GM12878 (cell line): ENCODE measurements around the gene EDNRA. TPM values are rescaled to one million over a fixed set of nuclear protein-coding genes. Genes with fewer than 3 reads are reported as not detected.
"Not testable (repeated sequence)": the region's sequence is repeated elsewhere in the genome, so short reads cannot be mapped to it uniquely, and the experiment has no call there.

Experiments
- ATAC-seq: fragments of 200-7000 bp; cut with Tn5 transposase; 3 replicates; pipeline ENCODE4 v1.9.1; 2020; ENCODE audit warnings: mild to moderate bottlenecking, moderate library complexity
- Bru-seq: library from RNA; stranded (reverse); fragments of 400-500 nt; gene quantifications from one replicate; lab custom pipeline; 2021; lab: Mats Ljungman, UMichigan
- BruChase-seq, 2 experiments: library from RNA; stranded (reverse); fragments of 400-500 nt; gene quantifications; one replicate each; lab custom pipeline; 2021; lab: Mats Ljungman, UMichigan
- BruUV-seq: library from RNA; stranded (reverse); fragments of 400-500 nt; replicated peaks from 2 replicates; lab custom pipeline; 2021; lab: Mats Ljungman, UMichigan
- CTCF ChIA-PET: fragments of 300-600 bp; sonication (Branson Sonifier 250); formaldehyde crosslinking; extraction: SDS; loops from one replicate; lab custom pipeline; 2021; ENCODE audit warnings: inconsistent platforms; lab: Yijun Ruan, JAX
- POLR2A ChIA-PET: fragments of 350-600 bp; formaldehyde crosslinking; extraction: SDS; loops from one replicate; lab custom pipeline; 2021; ENCODE audit warnings: inconsistent platforms; lab: Charles Lee
- RAD21 ChIA-PET: fragments of 300-600 bp; sonication (Branson Sonifier 250); formaldehyde crosslinking; loops from one replicate; lab custom pipeline; 2023; ENCODE audit warnings: antibody characterized with exemption; ENCODE audit not compliant: unreplicated experiment; lab: Charles Lee
- SMC1A ChIA-PET: fragments of 300-600 bp; sonication (Branson Sonifier 250); formaldehyde crosslinking; loops from one replicate; lab custom pipeline; 2023; ENCODE audit not compliant: unreplicated experiment, uncharacterized antibody; lab: Charles Lee
- DNase-seq: peaks from one replicate; pipeline ENCODE4 v3.0.0-alpha.2; 2011; ENCODE audit warnings: low read depth, low spot score
- FAIRE-seq: peaks from 3 replicates; lab custom pipeline; 2011; peaks lifted over from hg19 to GRCh38; lab: Jason Lieb, UNC
- H2AFZ ChIP-seq: 2 replicates; pipeline ENCODE4 v1.6.0; 2011; ENCODE audit warnings: low read depth, low read length, control low read depth; ENCODE audit not compliant: control insufficient read depth
- H3K27ac ChIP-seq: 2 replicates; pipeline ENCODE4 v1.5.1; 2011; ENCODE audit warnings: control low read depth; ENCODE audit not compliant: control insufficient read depth, insufficient read depth
- H3K27me3 ChIP-seq, 2 experiments: replicated peaks in 1 of 2; 2 replicates each; pipeline versions ENCODE4 v1.6.0 to v1.6.1; 2011; ENCODE audit warnings: low read length in 1 of 2; ENCODE audit not compliant: control insufficient read depth in 2 of 2, insufficient read depth in 2 of 2
- H3K36me3 ChIP-seq, 2 experiments: 2 replicates each; pipeline ENCODE4 v1.5.1; 2011; ENCODE audit warnings: low read length in 1 of 2; ENCODE audit not compliant: control insufficient read depth in 2 of 2, insufficient read depth in 2 of 2
- H3K4me1 ChIP-seq: 2 replicates; pipeline ENCODE4 v1.6.1; 2011; ENCODE audit warnings: mild to moderate bottlenecking, low read length, moderate library complexity, mixed read lengths; ENCODE audit not compliant: control insufficient read depth, insufficient read depth
- H3K4me2 ChIP-seq: 2 replicates; pipeline ENCODE4 v1.6.0; 2011; ENCODE audit warnings: control low read depth; ENCODE audit not compliant: control insufficient read depth, insufficient read depth
- H3K4me3 ChIP-seq: fragments of 200-600 bp; sonication (generic); 2 replicates; pipeline ENCODE4 v1.5.1; 2016
- H3K79me2 ChIP-seq: 2 replicates; pipeline ENCODE4 v1.6.0; 2011; ENCODE audit warnings: low read length; ENCODE audit not compliant: control insufficient read depth, insufficient read depth
- H3K9ac ChIP-seq: 2 replicates; pipeline ENCODE4 v1.8.0; 2011; ENCODE audit warnings: low read length, control low read depth, mixed read lengths; ENCODE audit not compliant: control insufficient read depth, insufficient read depth
- H3K9me3 ChIP-seq: replicated peaks from 3 replicates; pipeline ENCODE4 v1.5.1; 2011; ENCODE audit warnings: mild to moderate bottlenecking, low read length; ENCODE audit not compliant: control insufficient read depth, insufficient read depth
- H4K20me1 ChIP-seq: 2 replicates; pipeline ENCODE4 v1.6.0; 2011; ENCODE audit not compliant: control insufficient read depth, insufficient read depth
- BCL11A ChIP-seq: IDR thresholded peaks from 2 replicates; pipeline ENCODE4 v1.6.1; 2011; ENCODE audit warnings: low read depth, low read length
- CHD2 ChIP-seq: IDR thresholded peaks from 2 replicates; pipeline ENCODE4 v1.6.1; 2011; ENCODE audit warnings: low read depth, low read length, improper control_type of control experiment, borderline replicate concordance
- HDAC6 ChIP-seq: fragments of 200-600 bp; sonication (generic); IDR thresholded peaks from one replicate; pipeline ENCODE4 v1.8.0; 2017; ENCODE audit warnings: antibody characterized with exemption; ENCODE audit not compliant: unreplicated experiment
- JUNB ChIP-seq: IDR thresholded peaks from 2 replicates; pipeline ENCODE4 v1.6.1; 2016; ENCODE audit warnings: antibody characterized with exemption, mild to moderate bottlenecking
- MAX ChIP-seq: IDR thresholded peaks from 2 replicates; pipeline ENCODE4 v1.6.1; 2012; ENCODE audit warnings: low read depth, low read length, improper control_type of control experiment
- MYB ChIP-seq: fragments of 150-350 bp; IDR thresholded peaks from 2 replicates; pipeline ENCODE4 v1.6.1; 2014; ENCODE audit warnings: mild to moderate bottlenecking, low read depth, low read length, borderline replicate concordance
- SRF ChIP-seq, 2 experiments: IDR thresholded peaks; 2 replicates each; pipeline ENCODE4 v1.6.1; 2011; ENCODE audit warnings: low read depth in 2 of 2, low read length in 2 of 2, mild to moderate bottlenecking in 1 of 2, moderate library complexity in 1 of 2
- WGBS: methylation state at CpG from one replicate; pipeline ENCODE4 v1.1.6; 2016; ENCODE audit warnings: low lambda C conversion rate; ENCODE audit not compliant: insufficient replicate concordance, insufficient coverage; ENCODE audit errors: missing lambda C conversion rate; 5-methylcytosine and 5-hydroxymethylcytosine counted together
- in situ Hi-C: fragments of 300-500 bp; cut with MboI; formaldehyde crosslinking; loops from 9 replicates; pipeline ENCODE4 v1.14.3; 2018; ENCODE audit warnings: mixed read lengths
- intact Hi-C: fragments of 100-400 bp; cut with micrococcal nuclease; formaldehyde crosslinking; loops from one replicate; pipeline ENCODE4 v1.14.2; 2022; ENCODE audit not compliant: unreplicated experiment
- long read RNA-seq, 2 experiments: library from polyadenylated mRNA; unstranded; transcript quantifications; one replicate each; pipeline ENCODE4 v2.0.0, GENCODE V29; 2019 to 2020
- polyA minus RNA-seq, 3 experiments: library from RNA; depleted of rRNA, polyadenylated mRNA; stranded (reverse); fragments of >200 nt; gene quantifications; 2 replicates each; pipeline ENCODE4 v1.2.3, GENCODE V29; 2011
- polyA plus RNA-seq, 11 experiments: library from polyadenylated mRNA; depleted of rRNA in 4 of 11; unstranded in 6 of 11; stranded (reverse) in 5 of 11; fragments of >200 nt; fragmentation: Nextera tagmentation in 4 of 11; fragmentation: Illumina TruSeq in 1 of 11; extraction: Ambion mirVana in 4 of 11; extraction: Trizol in 1 of 11; gene quantifications; 1 replicate in 1 of 11; 2 replicates in 10 of 11; pipeline versions ENCODE4 v1.2.1 to v1.2.3, GENCODE V29; 2011 to 2016; ENCODE audit warnings: inconsistent platforms in 2 of 11, missing spikeins in 2 of 11, low read depth in 1 of 11
- total RNA-seq, 4 experiments: library from RNA; depleted of rRNA in 3 of 4; stranded (reverse); fragments of >200 nt in 3 of 4; fragmentation: Illumina TruSeq in 1 of 4; extraction: Trizol in 1 of 4; gene quantifications; 2 replicates each; pipeline versions ENCODE4 v1.2.1 to v1.2.3, GENCODE V29; 2013 to 2021

The EDNRA gene
- total RNA-seq (2013; cell fraction: nucleolus; rRNA removed): 0.24 and 0.69 TPM in 2 replicates
- total RNA-seq (2014; rRNA removed) (0.11 TPM in 2 replicates), total RNA-seq (2014; rRNA removed; fragmentation: Illumina TruSeq; extraction: Trizol) (0.18 TPM in 2 replicates), total RNA-seq (2021) (0.15 and 0.48 TPM in 2 replicates), polyA plus RNA-seq (2011; rRNA removed) (0.01 and 0.09 TPM in 2 replicates), polyA plus RNA-seq (2014; fragmentation: Illumina TruSeq; extraction: Trizol) (0.05 and 0.19 TPM in 2 replicates), polyA plus RNA-seq (2014; fragmentation: Nextera tagmentation; extraction: Ambion mirVana) (under 1 TPM; 0.03 to 0.04 TPM), polyA plus RNA-seq (2014; rRNA removed) (0.04 and 0.08 TPM in 2 replicates), polyA plus RNA-seq (2016; fragmentation: Nextera tagmentation; extraction: Ambion mirVana) (under 1 TPM; 0.29 to 0.32 TPM), polyA minus RNA-seq (2011; rRNA and poly(A)+ RNA removed) (not detected in 2 replicates), Bru-seq, nascent RNA (percentile 3 among the genes with signal in this experiment), BruChase-seq, experiment 1, labeled RNA remaining after a 6-hour chase (percentile 5 among the genes with signal in this experiment), BruChase-seq, experiment 2, labeled RNA remaining after a 2-hour chase (not detected)
- polyA plus RNA-seq (2011; ENCODE audit: low read depth): 0.21 TPM
- polyA plus RNA-seq (2011; cell fraction: cytosol; rRNA removed): not detected in 2 replicates
- polyA plus RNA-seq (2011; cell fraction: nucleus; rRNA removed): not detected in 2 replicates
- 0.16 and 0.28 TPM in 2 replicates for polyA plus RNA-seq (2012)
- not detected in 2 replicates for polyA minus RNA-seq (2011; cell fraction: cytosol; rRNA and poly(A)+ RNA removed)
- not detected in 2 replicates for polyA minus RNA-seq (2011; cell fraction: nucleus; rRNA and poly(A)+ RNA removed)
- long read RNA-seq, experiment 1: 0 reads
- long read RNA-seq, experiment 2: 0 reads

- BruUV-seq: no TSS peak
- ATAC-seq: no peak; the same call in 2 of the 3 replicates
- Histone ChIP-seq H3K36me3 (no peaks in the 10 kb centered on the region), H3K9me3 (no peaks in the 10 kb centered on the region), H3K79me2 (no peaks in the 10 kb centered on the region), H3K27ac (no peak within 1 kb of the TSS), H3K4me3 (no peak within 1 kb of the TSS), H2AFZ (no peak within 1 kb of the TSS), H3K9ac (no peak within 1 kb of the TSS), H3K27me3 (peaks cover 3 to 5% of the 10 kb centered on the region in 2 experiments; a peak in 3 of 4 replicates), H3K4me2 (no peak within 1 kb of the TSS; the same call in 1 of the 2 replicates), H3K4me1 (no peaks in the 10 kb centered on the region), H4K20me1 (no peaks in the 10 kb centered on the region)
- POLR2A ChIA-PET: no interaction called here
- SMC1A ChIA-PET: no interaction called here
- TF ChIP-seq MYB: no peak
- TF ChIP-seq BCL11A: no peak
- TF ChIP-seq SRF (IDR thresholded peaks at IDR 0.05; ENCODE audit: low read depth in 2 of 2, low read length in 2 of 2): no peak
- TF ChIP-seq HDAC6: peak; percentile 47
- TF ChIP-seq JUNB: no peak
- no peak for TF ChIP-seq CHD2
- no peak for TF ChIP-seq MAX
- RAD21 ChIA-PET: no interaction called here
- in situ Hi-C loops: no loop called here
- intact Hi-C loops: no loop called here
- CTCF ChIA-PET: no interaction called here
- WGBS: 44% methylated on average over 58 of the region's 68 CpGs
- FAIRE-seq: no peak
- no peak for DNase-seq
These were observed at the start of gene EDNRA for GRCh38 chr4:147480891-147481576. Gene EDNRA (plus strand): TSS chr4:147481097. CDS start chr4:147485682, 4,585 bp downstream.

GRCh38 chr4:147434370-147434769, 46.5 kb upstream of the EDNRA start:
- BruUV-seq, H2AFZ ChIP-seq, in situ Hi-C loops, H3K79me2 ChIP-seq, ATAC-seq, CTCF ChIA-PET, H4K20me1 ChIP-seq, H3K36me3 ChIP-seq, SMC1A ChIA-PET, FAIRE-seq, RAD21 ChIA-PET, H3K9me3 ChIP-seq, DNase-seq, H3K27me3 ChIP-seq, H3K4me3 ChIP-seq, H3K4me1 ChIP-seq, POLR2A ChIA-PET, intact Hi-C loops, H3K27ac ChIP-seq, H3K4me2 ChIP-seq, H3K9ac ChIP-seq: not testable (repeated sequence)
- 18% methylated on average over 1 of the region's 1 CpG for WGBS
